ENCODE data around the gene TM2D3.
"Not testable (repeated sequence)": the region's sequence is repeated elsewhere in the genome, so short reads cannot be mapped to it uniquely, and the experiment has no call there.

TM2D3 gene

GRCh38 chr15:101657171-101657570 is 5.0 kb upstream of the TM2D3 start:
- DNase-seq (ENCODE audit: low read depth), result no peak

GRCh38 chr15:101654624-101655337 is 2.6 kb upstream of the TM2D3 start:
- DNase-seq (ENCODE audit: low read depth), result not testable (repeated sequence)

- DNase-seq (ENCODE audit: low read depth), result no peak
Observed at GRCh38 chr15:101654171-101654570, 2.0 kb upstream of the TM2D3 start.

- peak; percentile 17 for DNase-seq (ENCODE audit: low read depth)
Observed at GRCh38 chr15:101652786-101653430, 727 bp upstream of the TM2D3 start.

- no peak for DNase-seq (ENCODE audit: low read depth)
Observed at GRCh38 chr15:101651554-101652097, 555 bp downstream of the TM2D3 start.

GRCh38 chr15:101650145-101650544 is 2.0 kb downstream of the TM2D3 start:
- no peak for DNase-seq (ENCODE audit: low read depth)

GRCh38 chr15:101648356-101648755 is 3.8 kb downstream of the TM2D3 start:
- DNase-seq (ENCODE audit: low read depth), result no peak

GRCh38 chr15:101647251-101647650 is 4.9 kb downstream of the TM2D3 start:
- DNase-seq (ENCODE audit: low read depth), result no peak

GRCh38 chr15:101646672-101647071 is 5.5 kb downstream of the TM2D3 start:
- no peak for DNase-seq (ENCODE audit: low read depth)

GRCh38 chr15:101642361-101642760 is 9.8 kb downstream of the TM2D3 start:
- DNase-seq (ENCODE audit: low read depth), result no peak

- peak; percentile 20 for DNase-seq (ENCODE audit: low read depth)
Observed at GRCh38 chr15:101641894-101642293, 10.3 kb downstream of the TM2D3 start.

GRCh38 chr15:101641129-101641764 is 10.9 kb downstream of the TM2D3 start:
- DNase-seq (ENCODE audit: low read depth), result peak; percentile 67

- DNase-seq (ENCODE audit: low read depth), result no peak
Observed at GRCh38 chr15:101639667-101640066, 12.5 kb downstream of the TM2D3 start.

- no peak for DNase-seq (ENCODE audit: low read depth)
Observed at GRCh38 chr15:101637919-101638318, 14.3 kb downstream of the TM2D3 start.

GRCh38 chr15:101637516-101637915 is 14.7 kb downstream of the TM2D3 start:
- DNase-seq (ENCODE audit: low read depth), result no peak

GRCh38 chr15:101637038-101637437 is 15.1 kb downstream of the TM2D3 start:
- no peak for DNase-seq (ENCODE audit: low read depth)

- no peak for DNase-seq (ENCODE audit: low read depth)
Observed at GRCh38 chr15:101635944-101636727, 16.0 kb downstream of the TM2D3 start.

- no peak for DNase-seq (ENCODE audit: low read depth)
Observed at GRCh38 chr15:101633356-101633755, 18.8 kb downstream of the TM2D3 start.

GRCh38 chr15:101626729-101627128 is 25.5 kb downstream of the TM2D3 start:
- not testable (repeated sequence) for DNase-seq (ENCODE audit: low read depth)

GRCh38 chr15:101625980-101626379 is 26.2 kb downstream of the TM2D3 start:
- no peak for DNase-seq (ENCODE audit: low read depth)

- DNase-seq (ENCODE audit: low read depth), result no peak
Observed at GRCh38 chr15:101625184-101625583, 27.0 kb downstream of the TM2D3 start.

Measured in fibroblast of gingiva (primary cell).